RWPE2 (cell line): ENCODE results near the gene ROR2.

ENCODE experiments used
- ATAC-seq: fragments of 200-7000 bp; cut with Tn5 transposase; 3 replicates; pipeline ENCODE4 v1.9.1; 2021; ENCODE audit warnings: low read depth
- DNase-seq: peaks from one replicate; pipeline ENCODE4 v3.0.0-alpha.2; 2020; ENCODE audit warnings: low spot score
- H3K27ac ChIP-seq: fragments of 450-650 bp; 2 replicates; pipeline ENCODE4 v1.5.1; 2017; ENCODE audit warnings: mild to moderate bottlenecking; ENCODE audit not compliant: poor library complexity, severe bottlenecking
- H3K27me3 ChIP-seq: fragments of 250-450 bp; sonication (Bioruptor Pico); 2 replicates; pipeline ENCODE4 v1.5.1; 2021; ENCODE audit warnings: mild to moderate bottlenecking, moderate library complexity; ENCODE audit not compliant: insufficient read depth, poor library complexity, severe bottlenecking
- H3K36me3 ChIP-seq: fragments of 250-450 bp; sonication (Bioruptor Pico); 2 replicates; pipeline ENCODE4 v1.5.1; 2020; ENCODE audit warnings: low read depth, mild to moderate bottlenecking, moderate library complexity
- H3K4me1 ChIP-seq: fragments of 250-450 bp; sonication (Bioruptor Pico); 2 replicates; pipeline ENCODE4 v1.5.1; 2021; ENCODE audit warnings: mild to moderate bottlenecking, moderate library complexity; ENCODE audit not compliant: insufficient read depth, poor library complexity, severe bottlenecking
- H3K4me3 ChIP-seq: fragments of 250-450 bp; sonication (Bioruptor Pico); 2 replicates; pipeline ENCODE4 v1.5.1; 2021; ENCODE audit warnings: mild to moderate bottlenecking, moderate library complexity; ENCODE audit not compliant: severe bottlenecking
- H3K9me3 ChIP-seq: fragments of 250-450 bp; sonication (Bioruptor Pico); 2 replicates; pipeline ENCODE4 v1.5.1; 2021; ENCODE audit warnings: mild to moderate bottlenecking, moderate library complexity; ENCODE audit not compliant: severe bottlenecking
- CTCF ChIP-seq: fragments of 450-650 bp; IDR thresholded peaks from one replicate; pipeline ENCODE4 v1.5.1; 2017; ENCODE audit warnings: mild to moderate bottlenecking, moderate library complexity; ENCODE audit not compliant: poor library complexity, severe bottlenecking

ROR2 gene

GRCh38 chr9:91884696-91885687, 65.0 kb downstream of the ROR2 start:
- no peak for DNase-seq
- no peaks in the 10 kb centered on the region for H3K27me3 ChIP-seq
- no peak for ATAC-seq
- TF ChIP-seq CTCF, result no peak
- H3K27ac ChIP-seq, result no peak overlapping the region
- H3K36me3 ChIP-seq, result no peaks in the 10 kb centered on the region
- no peak overlapping the region for H3K4me3 ChIP-seq
- no peaks in the 10 kb centered on the region for H3K9me3 ChIP-seq
- peaks cover 6% of the 10 kb centered on the region for H3K4me1 ChIP-seq

GRCh38 chr9:91884153-91884552, 65.9 kb downstream of the ROR2 start:
- Histone ChIP-seq H3K4me3 (no peak overlapping the region), H3K4me1 (peaks cover 6% of the 10 kb centered on the region), H3K9me3 (no peaks in the 10 kb centered on the region), H3K27ac (no peak overlapping the region), H3K36me3 (no peaks in the 10 kb centered on the region), H3K27me3 (no peaks in the 10 kb centered on the region)
- DNase-seq, result no peak
- ATAC-seq, result no peak
- TF ChIP-seq CTCF, result no peak

GRCh38 chr9:91883503-91883902, 66.5 kb downstream of the ROR2 start:
- H3K4me1 ChIP-seq, result peaks cover 6% of the 10 kb centered on the region
- no peaks in the 10 kb centered on the region for H3K9me3 ChIP-seq
- DNase-seq, result no peak
- H3K27me3 ChIP-seq, result no peaks in the 10 kb centered on the region
- no peak overlapping the region for H3K4me3 ChIP-seq
- no peaks in the 10 kb centered on the region for H3K36me3 ChIP-seq
- no peak for TF ChIP-seq CTCF
- no peak overlapping the region for H3K27ac ChIP-seq
- ATAC-seq, result no peak

- H3K27me3 ChIP-seq, result no peaks in the 10 kb centered on the region
- no peak overlapping the region for H3K27ac ChIP-seq
- no peak for DNase-seq
These were observed 67.4 kb downstream of the ROR2 start for GRCh38 chr9:91882627-91883026.

More at GRCh38 chr9:91882627-91883026, 67.4 kb downstream of the ROR2 start:
- no peak for ATAC-seq
- Histone ChIP-seq H3K4me3 (no peak overlapping the region), H3K36me3 (no peaks in the 10 kb centered on the region), H3K4me1 (peaks cover 6% of the 10 kb centered on the region), H3K9me3 (no peaks in the 10 kb centered on the region)
- peak; percentile 16 for TF ChIP-seq CTCF
